GM19372 (cell line): ENCODE results near the gene SLC12A5.

Source experiments
- ATAC-seq: cut with Tn5 transposase; IDR thresholded peaks from one replicate; pipeline ENCODE4 v1.9.1; 2021; ENCODE audit warnings: mild to moderate bottlenecking, low read depth, moderate library complexity; ENCODE audit not compliant: unreplicated experiment

Gene SLC12A5

DNA sequence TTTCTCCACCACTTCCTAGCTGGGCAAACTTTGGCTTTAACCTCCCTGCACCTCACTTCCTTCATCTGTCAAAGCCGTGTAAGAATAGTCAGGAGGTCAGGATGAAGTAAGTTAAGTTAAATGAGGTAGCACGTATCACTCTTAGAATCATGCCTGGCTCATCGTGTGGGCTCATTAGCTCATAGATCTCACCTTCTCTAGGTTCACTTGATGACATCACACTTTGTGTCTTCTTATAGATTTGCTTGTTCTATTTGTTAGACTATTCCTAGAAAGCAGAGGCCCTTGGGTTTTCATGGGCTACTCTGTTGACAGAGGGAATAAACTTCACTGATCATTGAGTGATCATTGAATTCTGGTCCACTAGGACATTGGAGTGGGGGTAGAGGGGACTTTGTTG, 72.9 kb downstream of the SLC12A5 start:
- ATAC-seq, result no peak

DNA sequence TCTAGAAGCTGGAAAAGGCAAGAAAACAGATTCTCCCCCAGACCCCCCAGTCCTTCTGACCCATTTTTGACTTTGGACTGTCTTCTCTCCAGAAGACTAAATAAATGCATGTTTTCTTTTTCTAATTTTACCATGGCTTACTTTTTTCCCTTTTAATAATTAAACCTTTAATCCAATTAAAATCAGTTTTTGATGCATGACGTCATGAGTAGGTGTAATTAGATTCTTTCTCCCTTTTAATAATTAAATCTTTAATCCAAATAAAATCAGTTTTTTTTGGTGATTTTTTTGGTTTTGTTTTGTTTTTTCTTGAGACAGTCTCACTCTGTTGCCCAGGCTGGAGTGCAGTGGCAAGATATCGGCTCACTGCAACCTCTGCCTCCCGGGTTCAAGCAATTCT, 73.9 kb downstream of the SLC12A5 start:
- no peak for ATAC-seq

DNA sequence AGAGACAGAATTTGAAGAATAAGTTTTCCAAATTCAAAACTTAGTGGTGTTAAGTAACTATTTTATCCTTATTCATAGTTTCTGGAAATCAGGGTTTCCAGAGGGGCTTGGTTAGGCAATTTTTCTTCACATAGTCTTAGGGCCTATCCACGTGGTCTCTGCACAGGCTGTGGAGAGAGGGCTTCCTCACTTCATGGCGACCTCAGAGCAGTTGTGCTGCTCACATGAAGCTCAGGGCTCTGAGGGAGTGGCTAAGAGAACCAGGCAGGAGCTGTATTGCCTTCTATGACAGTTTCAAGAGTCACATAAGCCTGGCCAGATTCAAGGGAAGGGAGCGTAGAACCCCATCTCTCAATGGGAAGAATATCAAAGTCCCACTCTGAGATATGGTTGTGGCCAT, 75.2 kb downstream of the SLC12A5 start:
- ATAC-seq, result no peak

DNA sequence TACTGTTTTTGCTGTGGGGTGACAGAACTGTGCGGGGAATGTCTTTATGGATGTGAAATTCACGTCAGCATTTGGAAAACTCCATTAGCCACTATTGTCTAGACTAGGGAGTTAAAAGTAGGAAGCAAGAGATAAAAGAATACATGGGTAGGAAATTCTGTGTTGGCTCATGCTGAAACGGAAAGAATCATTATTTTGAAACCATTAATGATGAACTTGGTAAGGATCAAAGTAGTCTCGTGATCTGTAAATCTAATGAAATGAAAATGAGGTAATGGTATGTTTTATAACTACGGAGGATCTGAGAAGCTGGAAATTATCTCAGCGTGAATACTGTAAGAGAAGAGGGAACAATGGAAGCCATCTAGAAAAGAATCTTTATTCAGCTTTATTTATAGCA, 78.0 kb downstream of the SLC12A5 start:
- no peak for ATAC-seq

DNA sequence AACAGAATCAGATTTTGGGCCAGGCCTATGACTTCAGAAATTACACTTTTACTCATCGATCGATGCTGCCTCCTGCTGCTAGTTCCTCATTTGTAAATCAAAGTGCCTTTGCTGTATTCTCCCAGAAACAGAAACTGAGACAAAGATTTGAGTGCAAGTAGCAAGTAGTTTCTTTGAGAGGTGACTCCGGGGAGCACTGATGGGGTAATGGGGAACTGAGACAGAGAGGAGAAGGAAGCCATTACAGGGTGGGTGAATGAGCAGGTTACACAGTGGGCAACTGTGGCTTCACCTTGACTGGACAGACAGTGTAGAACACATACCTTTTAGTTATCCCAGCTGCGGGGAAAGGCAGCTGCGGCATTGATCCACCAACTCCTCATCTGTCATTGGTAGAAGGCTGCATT, 79.4 kb downstream of the SLC12A5 start:
- peak; percentile 78 for ATAC-seq

DNA sequence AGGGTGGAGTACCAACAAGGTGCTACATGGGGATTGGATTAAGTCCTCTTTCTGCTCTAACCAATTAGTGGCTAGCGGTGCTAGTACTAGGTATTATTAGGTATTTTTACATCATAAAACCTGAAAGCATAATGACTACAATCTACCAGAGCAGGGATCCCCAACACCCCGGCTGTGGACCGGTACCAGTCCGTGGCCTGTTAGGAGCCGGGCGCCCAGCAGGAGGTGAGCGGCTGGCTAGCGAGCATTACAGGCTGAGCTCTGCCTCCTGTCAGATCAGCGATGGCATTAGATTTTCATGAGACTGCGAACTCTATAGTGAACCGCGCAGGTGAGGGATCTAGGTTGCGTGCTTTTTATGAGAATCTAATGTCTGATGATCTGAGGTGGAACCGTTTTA, 80.0 kb downstream of the SLC12A5 start:
- ATAC-seq, result no peak
